ENCODE results near the gene PTPRK.

Gene PTPRK

DNA sequence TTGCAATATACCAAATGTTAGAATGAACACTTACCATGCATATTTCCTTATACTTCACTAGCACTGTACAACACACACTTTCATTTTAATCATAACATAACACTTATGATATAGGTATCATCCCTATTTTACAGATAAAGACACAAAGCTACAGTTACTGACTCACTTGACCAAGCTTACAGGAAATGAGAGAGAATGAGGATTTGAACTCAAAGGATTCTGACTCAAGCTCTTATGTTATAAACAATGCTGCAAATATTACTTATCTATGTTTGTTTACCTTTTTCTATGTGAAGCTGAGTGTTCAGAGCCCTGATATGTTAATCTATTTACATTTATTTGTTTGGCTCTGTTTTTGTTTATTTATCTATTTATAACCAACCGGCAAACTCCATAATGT, 245.4 kb downstream of the PTPRK start:
- H3K27me3 ChIP-seq (ENCODE audit: insufficient read depth, low read length): no peaks in the 10 kb centered on the region

GRCh38 chr6:128271527-128271926, 248.9 kb downstream of the PTPRK start:
- Histone ChIP-seq H3K4me2 (ENCODE audit: low read length) (no peak overlapping the region), H4K12ac (ENCODE audit: low read depth, low read length) (no peak overlapping the region), H3K79me2 (ENCODE audit: control insufficient read depth, insufficient read depth, low read length, poor library complexity) (no peaks in the 10 kb centered on the region), H3K18ac (ENCODE audit: low read length) (no peak overlapping the region), H3K14ac (ENCODE audit: low read length) (no peak overlapping the region), H3K23ac (ENCODE audit: low read length) (no peak overlapping the region), H2AFZ (ENCODE audit: insufficient read depth, low read length, poor library complexity) (no peak overlapping the region), H2BK12ac (ENCODE audit: low read length) (no peak overlapping the region), H3K9me3 (ENCODE audit: insufficient read depth, low read depth, low read length) (no peaks in the 10 kb centered on the region), H3K9ac (ENCODE audit: low read length) (no peak overlapping the region), H2BK5ac (ENCODE audit: low read depth, low read length, poor library complexity) (no peak overlapping the region), H3K4me1 (ENCODE audit: control insufficient read depth in 1 of 2, insufficient read depth in 2 of 2, low read length in 2 of 2) (no peaks in the 10 kb centered on the region), H3K27me3 (ENCODE audit: insufficient read depth, low read length) (no peaks in the 10 kb centered on the region), H2AK5ac (ENCODE audit: low read length) (no peak overlapping the region), H4K8ac (ENCODE audit: low read depth, low read length) (no peak overlapping the region), H2BK120ac (ENCODE audit: insufficient read depth, low read length, poor library complexity) (no peak overlapping the region), H3K79me1 (ENCODE audit: low read length) (no peaks in the 10 kb centered on the region), H3K4ac (ENCODE audit: low read depth, low read length) (no peak overlapping the region), H4K91ac (ENCODE audit: low read depth, low read length) (no peak overlapping the region), H3K27ac (ENCODE audit: low read depth, low read length) (no peak overlapping the region), H3K4me3 (ENCODE audit: low read depth, low read length) (no peak overlapping the region), H3K36me3 (ENCODE audit: control insufficient read depth in 1 of 2, insufficient read depth in 2 of 2, low read length in 2 of 2) (no peaks in the 10 kb centered on the region)
- WGBS (ENCODE audit: extremely low coverage, insufficient coverage, insufficient read length): no CpG with 5 or more reads among the region's 1 CpG
- DNase-seq: no peak

More for the DNA sequence above, 245.4 kb downstream of the PTPRK start:
- WGBS (ENCODE audit: extremely low coverage, insufficient coverage, insufficient read length): no CpG with 5 or more reads among the region's 1 CpG
- Histone ChIP-seq H4K91ac (ENCODE audit: low read depth, low read length) (no peak overlapping the region), H2AFZ (ENCODE audit: insufficient read depth, low read length, poor library complexity) (no peak overlapping the region), H3K9me3 (ENCODE audit: insufficient read depth, low read depth, low read length) (no peaks in the 10 kb centered on the region), H3K14ac (ENCODE audit: low read length) (no peak overlapping the region), H3K4me2 (ENCODE audit: low read length) (no peak overlapping the region), H3K79me1 (ENCODE audit: low read length) (no peaks in the 10 kb centered on the region), H4K8ac (ENCODE audit: low read depth, low read length) (no peak overlapping the region), H3K36me3 (ENCODE audit: control insufficient read depth in 1 of 2, insufficient read depth in 2 of 2, low read length in 2 of 2) (no peaks in the 10 kb centered on the region), H2AK5ac (ENCODE audit: low read length) (no peak overlapping the region), H4K12ac (ENCODE audit: low read depth, low read length) (no peak overlapping the region), H3K4me3 (ENCODE audit: low read depth, low read length) (no peak overlapping the region), H3K4me1 (ENCODE audit: control insufficient read depth in 1 of 2, insufficient read depth in 2 of 2, low read length in 2 of 2) (no peaks in the 10 kb centered on the region), H2BK12ac (ENCODE audit: low read length) (no peak overlapping the region), H3K4ac (ENCODE audit: low read depth, low read length) (no peak overlapping the region), H3K18ac (ENCODE audit: low read length) (no peak overlapping the region), H3K79me2 (ENCODE audit: control insufficient read depth, insufficient read depth, low read length, poor library complexity) (no peaks in the 10 kb centered on the region), H2BK120ac (ENCODE audit: insufficient read depth, low read length, poor library complexity) (no peak overlapping the region), H3K9ac (ENCODE audit: low read length) (no peak overlapping the region), H3K27ac (ENCODE audit: low read depth, low read length) (no peak overlapping the region), H3K23ac (ENCODE audit: low read length) (no peak overlapping the region), H2BK5ac (ENCODE audit: low read depth, low read length, poor library complexity) (no peak overlapping the region)
- no peak for DNase-seq

- Histone ChIP-seq H3K4me1 (ENCODE audit: control insufficient read depth in 1 of 2, insufficient read depth in 2 of 2, low read length in 2 of 2) (no peaks in the 10 kb centered on the region), H2AK5ac (ENCODE audit: low read length) (no peak overlapping the region), H2AFZ (ENCODE audit: insufficient read depth, low read length, poor library complexity) (no peak overlapping the region), H3K79me2 (ENCODE audit: control insufficient read depth, insufficient read depth, low read length, poor library complexity) (no peaks in the 10 kb centered on the region), H3K23ac (ENCODE audit: low read length) (no peak overlapping the region), H4K8ac (ENCODE audit: low read depth, low read length) (no peak overlapping the region), H3K27ac (ENCODE audit: low read depth, low read length) (no peak overlapping the region), H3K79me1 (ENCODE audit: low read length) (no peaks in the 10 kb centered on the region), H3K14ac (ENCODE audit: low read length) (no peak overlapping the region), H3K36me3 (ENCODE audit: control insufficient read depth in 1 of 2, insufficient read depth in 2 of 2, low read length in 2 of 2) (no peaks in the 10 kb centered on the region), H4K12ac (ENCODE audit: low read depth, low read length) (no peak overlapping the region), H3K4ac (ENCODE audit: low read depth, low read length) (no peak overlapping the region), H3K4me3 (ENCODE audit: low read depth, low read length) (no peak overlapping the region), H3K9me3 (ENCODE audit: insufficient read depth, low read depth, low read length) (no peaks in the 10 kb centered on the region), H3K9ac (ENCODE audit: low read length) (no peak overlapping the region), H2BK12ac (ENCODE audit: low read length) (no peak overlapping the region), H3K18ac (ENCODE audit: low read length) (no peak overlapping the region), H2BK5ac (ENCODE audit: low read depth, low read length, poor library complexity) (no peak overlapping the region), H3K27me3 (ENCODE audit: insufficient read depth, low read length) (no peaks in the 10 kb centered on the region), H4K91ac (ENCODE audit: low read depth, low read length) (no peak overlapping the region), H2BK120ac (ENCODE audit: insufficient read depth, low read length, poor library complexity) (no peak overlapping the region), H3K4me2 (ENCODE audit: low read length) (no peak overlapping the region)
- DNase-seq: no peak
- no CpG with 5 or more reads among the region's 2 CpGs for WGBS (ENCODE audit: extremely low coverage, insufficient coverage, insufficient read length)
Observed at GRCh38 chr6:128271011-128271410, 249.4 kb downstream of the PTPRK start.

DNA sequence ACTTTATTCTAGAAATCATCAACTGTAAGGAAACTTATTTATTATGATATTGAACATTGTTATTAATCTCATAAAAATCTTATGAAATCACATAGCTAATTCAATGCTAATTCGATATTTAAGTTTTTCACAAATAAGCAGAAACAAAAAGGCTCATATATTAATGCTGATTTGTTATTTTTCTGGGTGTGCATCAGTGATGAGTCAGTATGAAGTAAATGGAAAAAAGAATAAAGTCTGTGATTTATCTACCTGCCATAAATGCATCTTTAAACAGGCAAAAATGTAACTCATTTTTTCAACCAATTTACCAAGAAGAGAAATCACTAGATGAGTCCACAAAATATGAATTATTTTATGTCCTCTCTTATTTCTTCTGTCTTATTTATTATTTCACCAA, 253.5 kb downstream of the PTPRK start:
- H3K79me2 ChIP-seq (ENCODE audit: control insufficient read depth, insufficient read depth, low read length, poor library complexity): no peaks in the 10 kb centered on the region
- H3K14ac ChIP-seq (ENCODE audit: low read length): no peak overlapping the region
- no peaks in the 10 kb centered on the region for H3K9me3 ChIP-seq (ENCODE audit: insufficient read depth, low read depth, low read length)
- no peak overlapping the region for H3K4me3 ChIP-seq (ENCODE audit: low read depth, low read length)
- no peaks in the 10 kb centered on the region for H3K4me1 ChIP-seq (ENCODE audit: control insufficient read depth in 1 of 2, insufficient read depth in 2 of 2, low read length in 2 of 2)
- no peak for DNase-seq
- H3K4ac ChIP-seq (ENCODE audit: low read depth, low read length): no peak overlapping the region
- no peaks in the 10 kb centered on the region for H3K79me1 ChIP-seq (ENCODE audit: low read length)
- no peak overlapping the region for H4K12ac ChIP-seq (ENCODE audit: low read depth, low read length)
- no peak overlapping the region for H4K8ac ChIP-seq (ENCODE audit: low read depth, low read length)
- H2BK5ac ChIP-seq (ENCODE audit: low read depth, low read length, poor library complexity): no peak overlapping the region
- H2AK5ac ChIP-seq (ENCODE audit: low read length): no peak overlapping the region
- H3K27me3 ChIP-seq (ENCODE audit: insufficient read depth, low read length): no peaks in the 10 kb centered on the region
- H3K4me2 ChIP-seq (ENCODE audit: low read length): no peak overlapping the region
- no peak overlapping the region for H2AFZ ChIP-seq (ENCODE audit: insufficient read depth, low read length, poor library complexity)
- H2BK120ac ChIP-seq (ENCODE audit: insufficient read depth, low read length, poor library complexity): no peak overlapping the region
- H4K91ac ChIP-seq (ENCODE audit: low read depth, low read length): no peak overlapping the region
- no peak overlapping the region for H3K23ac ChIP-seq (ENCODE audit: low read length)
- no peak overlapping the region for H3K18ac ChIP-seq (ENCODE audit: low read length)
- no peak overlapping the region for H3K27ac ChIP-seq (ENCODE audit: low read depth, low read length)
- no peaks in the 10 kb centered on the region for H3K36me3 ChIP-seq (ENCODE audit: control insufficient read depth in 1 of 2, insufficient read depth in 2 of 2, low read length in 2 of 2)
- no peak overlapping the region for H3K9ac ChIP-seq (ENCODE audit: low read length)
- no CpG with 5 or more reads among the region's 1 CpG for WGBS (ENCODE audit: extremely low coverage, insufficient coverage, insufficient read length)
- no peak overlapping the region for H2BK12ac ChIP-seq (ENCODE audit: low read length)
